GM19395 (cell line): Measurements from ENCODE around the gene TAF8.

Source experiments
- ATAC-seq: cut with Tn5 transposase; IDR thresholded peaks from one replicate; pipeline ENCODE4 v1.9.1; 2021; ENCODE audit warnings: mild to moderate bottlenecking, moderate library complexity; ENCODE audit not compliant: unreplicated experiment

The TAF8 gene

DNA sequence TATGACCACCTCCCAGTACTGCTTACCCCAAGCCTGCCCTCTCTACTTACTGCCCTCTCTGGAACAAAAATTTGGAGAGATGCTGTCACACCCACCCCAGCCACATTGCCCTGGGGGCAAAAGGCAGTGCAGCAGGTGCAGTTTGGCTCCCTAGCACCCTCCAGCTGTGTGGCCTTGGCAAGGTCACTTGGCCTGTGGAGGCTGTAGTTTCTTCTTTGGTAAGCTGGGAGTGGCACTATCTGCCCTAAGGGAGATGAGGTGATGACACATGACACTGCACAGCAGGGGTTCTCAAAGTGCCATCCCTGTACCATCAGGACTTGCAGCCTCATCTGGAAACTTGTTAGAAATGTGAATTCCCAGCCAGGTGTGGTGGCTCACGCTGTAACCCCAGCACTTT is 44.8 kb downstream of the TAF8 start:
- no peak for ATAC-seq

DNA sequence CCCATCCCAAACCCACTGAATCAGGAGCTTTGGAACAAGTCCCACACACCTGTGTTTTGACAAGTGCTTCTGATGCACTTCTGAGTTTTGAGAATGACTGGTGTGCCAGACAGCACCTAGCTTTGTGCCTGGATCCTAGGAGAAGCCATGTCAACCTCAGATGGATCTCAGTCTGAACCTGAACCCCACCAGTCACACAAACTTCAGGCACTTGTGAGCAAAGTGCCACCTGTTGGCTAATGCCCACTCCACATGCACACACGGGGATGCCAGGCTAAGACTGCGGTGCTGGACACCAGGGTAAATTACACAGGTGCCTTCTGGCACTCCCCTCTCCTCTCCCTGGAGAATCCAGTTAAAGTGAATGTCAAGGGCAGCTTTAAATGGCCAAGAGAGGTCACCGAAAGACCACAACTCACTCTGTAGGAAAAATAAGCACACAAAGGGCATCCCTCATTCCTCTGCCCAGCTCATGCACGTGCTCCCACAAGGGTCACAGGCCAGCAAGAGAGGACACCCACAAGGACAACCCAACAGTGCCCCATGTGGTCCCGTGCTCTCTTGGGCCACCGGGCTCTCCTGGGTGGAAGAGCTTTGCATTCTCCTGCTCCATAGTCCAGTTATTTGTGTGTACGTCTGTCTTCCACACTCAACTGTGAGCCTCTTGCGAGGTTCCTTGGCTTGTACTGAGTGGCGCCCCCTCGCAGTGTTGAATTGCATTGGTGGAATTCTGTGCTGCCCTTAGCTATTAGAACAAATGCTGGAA is 45.6 kb downstream of the TAF8 start:
- no peak for ATAC-seq

DNA sequence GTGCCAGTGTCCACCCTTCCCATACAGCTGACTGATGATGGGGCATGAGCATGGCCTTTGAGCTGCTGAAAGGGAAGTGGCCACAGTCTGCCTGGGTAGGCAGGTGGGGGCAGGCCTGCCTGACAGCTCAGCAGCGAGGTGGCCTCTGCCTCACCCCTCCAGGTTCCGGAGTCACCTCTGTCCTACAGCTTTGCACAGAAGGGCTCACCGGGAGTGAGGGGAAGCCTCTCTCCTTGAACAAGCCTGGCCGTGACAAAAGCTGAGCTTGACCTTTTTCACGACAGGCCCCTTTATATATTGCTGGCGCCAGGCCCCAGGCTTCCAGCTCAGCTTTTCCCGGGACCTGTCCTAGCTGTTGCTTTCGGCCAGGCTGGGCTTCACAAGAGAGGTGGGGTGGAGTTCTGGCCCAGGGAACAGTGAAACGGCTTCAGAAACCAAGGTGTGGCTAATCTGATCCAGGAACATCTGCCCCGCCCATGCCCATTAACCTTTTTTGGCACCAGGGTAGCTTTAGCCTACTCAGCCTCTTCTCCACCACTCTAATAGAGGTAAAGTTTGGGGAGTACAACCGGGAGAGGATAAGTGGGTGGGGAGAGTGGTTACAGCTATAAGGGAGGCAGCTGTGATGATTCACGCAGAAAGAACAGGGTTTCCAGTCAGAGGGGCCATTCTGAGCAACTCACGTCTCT is 49.2 kb downstream of the TAF8 start:
- no peak for ATAC-seq

DNA sequence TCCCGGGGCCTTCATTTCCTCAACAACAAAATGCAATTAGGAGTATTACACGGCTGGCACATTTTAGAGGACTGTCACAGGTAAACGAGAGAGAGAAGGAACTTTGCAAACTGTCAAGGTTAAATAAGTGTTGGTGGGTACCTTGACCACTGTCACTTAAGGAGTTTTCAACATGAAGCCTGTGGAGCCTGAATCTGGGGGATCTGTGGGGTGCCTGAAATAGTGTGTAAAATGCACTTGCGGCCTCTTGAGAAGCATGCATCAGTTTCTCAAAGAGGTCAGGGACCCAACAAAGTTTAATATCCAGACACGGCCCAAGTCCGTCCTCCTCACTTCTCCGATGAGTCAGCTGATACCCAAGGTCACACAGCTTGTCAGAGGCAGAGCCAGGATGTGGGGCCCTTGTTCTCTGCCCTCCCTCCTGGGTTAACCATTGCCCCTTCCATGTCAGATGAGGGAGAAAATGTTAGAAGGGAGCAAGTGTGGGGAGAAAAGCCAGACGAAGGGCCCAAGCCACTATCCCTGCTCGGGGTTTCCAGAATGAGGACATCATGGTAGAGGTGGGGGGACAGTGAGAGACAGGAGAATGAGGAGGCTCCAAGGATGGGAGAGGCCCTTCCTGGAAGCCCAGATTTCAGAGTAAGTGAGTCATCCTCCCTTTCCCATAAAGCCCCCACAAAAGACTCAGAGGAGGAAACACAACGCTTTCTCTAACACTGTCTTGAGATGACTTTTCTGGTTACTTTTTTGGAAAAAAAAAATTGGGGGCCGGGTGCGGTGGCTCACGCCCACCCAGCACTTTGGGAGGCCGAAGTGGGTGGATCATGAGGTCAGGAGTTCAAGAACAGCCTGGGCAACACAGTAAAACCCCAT is 49.9 kb downstream of the TAF8 start:
- no peak for ATAC-seq

DNA sequence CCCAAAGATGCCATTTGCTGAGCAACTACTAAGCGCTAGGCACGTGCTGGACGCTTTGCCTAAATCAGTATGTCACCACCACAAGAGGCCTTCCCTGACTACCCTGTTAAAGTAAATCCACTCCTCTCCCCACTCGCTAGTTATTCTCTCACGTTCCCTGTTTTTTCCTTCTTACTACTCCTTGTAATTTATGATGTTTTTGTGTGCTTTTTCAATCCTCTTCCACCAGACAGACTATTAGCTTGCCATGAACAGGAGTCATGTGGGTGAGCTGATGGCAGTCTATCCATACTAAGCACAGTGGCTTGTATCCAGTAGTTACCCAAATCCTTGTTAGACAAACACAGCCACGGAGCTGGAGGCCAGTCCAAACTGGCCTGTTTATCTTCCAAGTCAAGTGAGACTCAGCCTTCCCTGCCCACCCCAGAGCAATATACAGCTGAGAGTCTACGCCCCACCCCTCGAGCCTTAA is 50.9 kb downstream of the TAF8 start:
- no peak for ATAC-seq

DNA sequence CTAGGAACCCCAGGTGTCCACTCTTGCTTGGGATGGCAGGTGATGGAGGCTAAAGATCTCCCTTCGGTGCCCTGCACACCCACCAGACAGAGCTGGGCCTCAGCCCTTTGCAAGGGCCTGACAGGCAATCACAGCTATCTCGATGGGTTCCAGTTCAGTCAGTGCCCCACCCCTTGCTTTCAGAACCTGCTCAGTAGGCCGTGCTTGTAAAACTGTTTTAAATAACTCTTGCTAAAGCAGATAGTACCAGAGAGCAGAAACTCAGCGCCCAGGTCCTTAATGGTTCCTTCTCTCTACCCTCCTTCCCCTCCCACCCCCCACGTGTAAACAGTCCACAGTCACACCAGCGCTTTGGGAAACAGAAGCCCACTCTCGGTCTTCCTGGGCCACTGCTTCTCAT is 52.9 kb downstream of the TAF8 start:
- no peak for ATAC-seq

DNA sequence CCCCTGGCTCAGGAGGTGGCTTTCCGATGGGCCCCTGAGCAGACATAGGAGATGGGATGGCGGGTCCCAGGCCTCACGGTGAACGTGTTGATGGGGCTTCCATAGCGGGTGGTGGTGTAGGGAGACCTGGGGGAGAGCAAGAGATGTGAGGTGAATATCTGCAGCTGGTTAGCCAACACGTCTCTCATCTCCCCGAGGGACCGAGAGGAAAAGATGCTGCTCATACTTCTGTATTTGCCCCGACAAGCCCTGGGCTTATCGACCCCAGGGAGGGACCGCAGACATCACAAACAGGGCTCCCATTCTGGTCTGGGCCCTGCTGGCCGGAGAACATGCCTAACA is 53.4 kb downstream of the TAF8 start:
- ATAC-seq = no peak

DNA sequence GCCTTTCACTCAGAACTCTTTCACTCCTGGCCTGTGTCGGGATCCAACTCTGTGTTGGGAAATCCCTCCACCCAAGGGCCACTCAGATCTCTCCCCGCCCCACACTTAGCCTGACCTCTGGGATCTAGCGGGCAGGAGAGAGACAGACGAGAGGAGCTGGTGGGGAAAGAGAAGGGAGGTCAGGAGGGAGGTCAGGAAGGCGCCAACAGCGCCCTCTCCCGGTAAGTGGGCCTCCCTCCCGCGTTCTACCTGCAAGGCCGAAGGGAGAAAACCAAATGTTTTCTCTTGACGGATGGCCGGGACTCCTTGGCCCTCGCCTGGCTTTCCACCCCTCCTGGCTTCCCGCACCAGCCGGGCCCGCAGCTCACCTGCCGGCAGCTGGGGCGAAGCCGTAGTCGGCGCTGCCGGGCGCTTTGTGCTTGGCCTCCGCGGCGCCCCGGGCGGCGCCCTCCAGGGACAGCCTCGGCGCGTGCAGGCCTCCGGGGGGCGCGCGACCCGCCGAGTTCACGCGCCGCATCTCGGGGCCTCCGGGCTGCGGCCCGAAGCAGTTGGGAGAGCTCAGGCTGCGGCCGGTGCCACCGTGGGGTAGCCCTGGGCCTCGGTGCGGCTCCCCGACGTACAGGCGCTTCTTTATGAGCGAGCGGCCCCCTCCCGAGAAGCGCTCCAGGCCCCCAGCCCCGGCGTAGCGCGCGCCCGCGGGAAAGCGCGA is 53.9 kb downstream of the TAF8 start:
- ATAC-seq = peak; percentile 69

DNA sequence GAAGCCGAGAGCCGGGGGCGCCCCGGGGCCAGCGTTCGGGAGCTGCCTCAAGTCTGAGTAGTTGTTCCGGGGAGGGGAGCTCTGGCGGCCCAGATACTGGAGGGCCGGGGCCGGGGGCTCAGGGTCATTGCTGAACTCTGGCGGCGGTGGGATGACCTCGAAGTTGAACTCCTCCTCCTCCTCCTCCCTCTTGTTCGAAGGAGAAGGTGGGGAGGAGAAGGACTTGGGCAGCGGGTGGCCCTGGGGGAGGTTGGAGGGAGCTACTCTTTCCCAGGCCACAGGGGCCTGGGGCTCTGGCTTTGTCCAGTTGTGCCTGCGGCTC is 54.4 kb downstream of the TAF8 start:
- no peak for ATAC-seq

DNA sequence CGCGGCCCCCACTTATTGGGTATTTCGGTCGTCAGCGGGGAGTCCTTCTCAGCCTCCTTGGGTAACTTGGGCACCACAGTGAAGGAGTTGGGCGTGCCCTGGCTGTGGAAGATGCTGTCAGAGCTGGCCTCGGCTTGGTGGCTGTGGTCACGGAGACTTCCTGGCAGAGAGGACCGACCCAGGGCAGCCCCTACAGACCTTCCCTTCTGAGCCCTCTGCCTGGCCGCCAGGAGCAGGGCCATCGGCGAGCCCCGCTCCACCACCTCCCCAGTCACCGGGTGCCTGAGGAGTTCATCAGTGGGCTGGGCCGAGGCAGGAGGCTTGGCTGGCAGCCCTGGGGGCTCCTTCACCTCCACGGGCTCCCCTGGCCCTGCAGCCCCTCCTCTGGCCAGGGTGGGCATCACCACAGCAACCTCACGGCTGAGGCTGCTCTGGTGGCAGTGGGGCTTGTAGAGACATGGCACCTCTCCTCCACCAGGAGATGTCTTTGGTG is 54.9 kb downstream of the TAF8 start:
- ATAC-seq = no peak

DNA sequence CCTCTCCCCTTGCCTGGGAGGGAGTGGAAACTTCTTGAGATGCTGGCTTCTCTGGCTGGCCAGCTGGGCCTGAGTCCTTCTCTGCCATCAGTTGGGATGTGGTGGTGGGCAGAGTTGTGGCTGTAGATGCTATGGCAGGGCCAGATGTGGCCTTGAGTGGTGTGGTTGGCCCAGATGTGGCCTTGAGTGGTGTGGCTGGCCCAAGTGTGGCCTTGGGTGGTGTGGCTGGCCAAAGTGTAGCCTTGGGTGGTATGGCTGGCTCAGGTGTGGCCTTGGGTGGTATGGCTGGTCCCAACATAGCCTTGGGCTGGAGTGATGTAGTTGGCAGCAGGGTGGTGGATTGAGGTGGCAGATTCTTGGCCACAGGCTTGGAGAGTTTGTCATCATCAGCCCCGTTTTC is 55.4 kb downstream of the TAF8 start:
- ATAC-seq = no peak

DNA sequence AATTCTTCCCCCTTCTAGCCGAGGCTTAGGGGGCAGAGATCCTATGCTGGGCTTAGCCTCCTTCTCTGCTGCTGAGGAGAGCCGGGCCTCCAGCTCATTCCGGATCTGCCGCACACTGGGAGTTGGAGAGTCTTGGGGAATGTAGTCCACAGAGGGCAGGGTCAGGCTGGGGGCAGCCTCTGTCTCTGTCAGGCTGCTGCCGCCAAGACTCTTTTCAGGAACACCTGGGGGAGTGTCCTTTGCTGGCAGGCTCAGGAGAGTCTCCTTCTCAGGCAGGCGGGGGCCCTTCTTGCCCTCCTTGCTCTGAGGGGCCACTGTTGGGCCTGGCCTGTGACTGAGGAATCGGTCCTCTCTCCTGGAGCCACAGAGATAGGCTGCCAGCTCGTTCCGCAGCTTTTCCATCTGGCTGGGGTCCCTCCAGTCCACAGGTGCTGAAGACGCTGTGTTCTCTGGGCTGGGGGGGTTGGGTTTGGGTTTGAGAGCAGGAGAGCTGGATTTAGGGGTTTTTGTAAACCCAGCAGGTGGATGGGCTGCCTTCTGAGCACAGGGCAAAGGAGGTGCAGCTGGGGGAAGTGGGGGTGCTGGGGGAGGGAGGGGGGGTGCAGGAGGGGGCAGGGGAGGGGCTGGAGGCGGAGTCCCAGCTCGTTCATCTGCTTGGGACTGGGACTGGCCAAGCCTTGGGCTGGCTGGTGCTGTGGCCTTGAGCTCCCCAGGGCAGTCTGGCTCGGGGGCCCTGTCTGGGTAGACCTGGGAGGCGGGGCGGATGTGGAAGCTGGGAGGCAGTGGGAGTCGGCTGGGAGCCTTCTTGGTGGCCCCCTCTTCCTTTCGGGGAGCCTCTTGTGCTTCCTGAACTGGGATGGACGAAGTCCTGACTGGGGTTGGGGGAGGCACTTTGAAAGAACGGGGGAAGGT is 56.0 kb downstream of the TAF8 start:
- ATAC-seq = no peak

DNA sequence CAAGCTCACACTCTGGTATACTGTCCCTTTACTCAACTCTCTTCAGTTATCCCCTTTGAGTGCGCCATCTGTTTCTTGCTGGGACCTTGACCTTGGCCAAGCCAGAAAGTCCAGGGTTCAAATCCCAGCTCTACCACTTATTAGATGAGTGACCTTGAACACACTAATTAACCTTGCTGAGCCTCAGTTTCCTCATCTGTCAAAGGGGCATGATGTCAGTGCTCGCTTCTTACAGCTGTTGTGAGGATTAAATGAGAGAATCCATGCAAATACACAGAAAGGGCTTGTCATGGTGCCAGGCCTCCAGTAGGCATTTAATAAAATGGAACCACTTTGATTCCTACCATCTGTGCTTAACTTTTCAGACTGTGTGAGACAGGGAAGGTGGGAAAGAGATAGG is 57.7 kb downstream of the TAF8 start:
- ATAC-seq = no peak

DNA sequence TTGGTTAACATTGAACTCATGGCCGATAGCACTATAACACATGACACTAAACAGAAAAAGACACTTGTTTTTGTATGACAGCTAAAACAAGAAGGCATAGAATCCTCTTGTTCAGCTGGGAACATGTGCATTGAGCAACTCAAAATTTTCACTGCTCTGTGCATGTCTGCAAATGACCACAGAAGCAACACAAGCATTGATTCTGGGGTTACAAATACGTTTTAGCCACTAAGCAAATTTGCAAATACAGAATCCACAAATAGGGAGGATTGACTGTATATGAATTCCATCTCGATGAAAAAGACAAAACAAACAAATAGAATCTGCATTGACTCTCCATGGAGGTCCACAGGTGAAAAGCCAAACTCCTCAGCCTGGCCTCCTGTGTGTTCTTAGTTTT is 60.4 kb downstream of the TAF8 start:
- no peak for ATAC-seq

DNA sequence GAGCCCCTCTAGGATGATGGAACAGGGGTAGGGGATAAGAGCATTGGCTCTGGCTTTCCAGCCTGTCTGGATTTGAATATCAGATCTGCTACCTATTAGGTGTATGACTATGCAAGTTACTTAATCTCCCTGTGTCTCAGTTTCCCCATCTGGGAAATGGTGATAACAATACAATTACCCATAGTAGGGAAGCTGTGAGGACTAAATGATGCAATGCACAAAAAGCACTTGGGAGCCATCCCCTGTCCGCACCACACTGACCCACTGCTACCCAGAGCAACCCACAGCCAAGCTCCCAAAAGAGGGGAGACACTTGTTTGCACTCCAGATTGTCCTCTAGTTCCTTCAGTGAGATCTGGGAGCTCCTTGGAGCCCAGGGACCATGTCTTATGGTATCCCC is 62.0 kb downstream of the TAF8 start:
- ATAC-seq = no peak

DNA sequence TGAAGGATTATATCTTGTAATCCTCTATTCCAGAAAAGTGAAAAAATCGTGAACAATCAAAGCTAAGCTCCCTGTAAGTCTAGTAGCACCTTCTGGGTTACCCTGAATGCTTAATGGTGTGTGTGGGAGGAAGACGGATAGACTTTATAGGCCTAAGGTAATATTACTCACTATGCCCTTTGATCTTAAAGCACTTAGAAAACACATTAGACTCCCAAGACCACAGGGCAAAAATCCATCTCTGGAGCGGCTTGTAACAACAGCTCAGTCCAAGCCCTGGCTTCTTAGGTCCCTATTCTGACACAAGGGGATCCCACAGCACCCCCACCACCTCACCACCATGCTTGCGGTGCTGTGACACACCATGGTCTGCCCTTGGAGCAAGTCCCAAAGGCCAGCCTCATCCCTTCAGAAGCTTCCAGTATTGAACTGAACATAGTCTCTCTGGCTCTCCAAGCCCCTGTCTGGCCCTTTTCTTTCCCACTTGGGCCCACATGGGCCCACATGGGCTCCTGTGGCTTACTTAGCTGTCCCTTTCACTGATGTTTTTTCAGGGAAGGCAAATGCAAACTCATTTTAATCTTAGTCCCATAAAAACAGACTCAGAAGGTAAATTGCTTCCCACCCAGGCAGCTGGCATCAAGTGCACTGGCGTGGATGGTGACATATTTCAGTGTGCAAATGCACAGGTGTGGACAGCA is 63.8 kb downstream of the TAF8 start:
- no peak for ATAC-seq

DNA sequence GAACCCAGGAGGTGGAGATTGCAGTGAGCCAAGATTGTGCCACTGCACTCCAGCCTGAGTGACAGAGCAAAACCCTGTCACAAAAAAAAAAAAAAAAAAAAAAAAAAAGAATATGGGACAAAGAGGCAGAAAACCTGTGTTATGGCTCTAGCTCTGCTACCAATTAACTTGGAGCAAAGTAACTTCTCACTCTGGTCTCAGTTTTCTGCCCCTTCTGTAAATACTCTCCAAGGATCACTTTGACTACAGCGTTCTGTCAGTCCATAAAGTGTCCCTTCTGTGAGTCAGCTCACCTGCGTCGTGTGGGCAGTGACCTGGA is 67.5 kb downstream of the TAF8 start:
- no peak for ATAC-seq

DNA sequence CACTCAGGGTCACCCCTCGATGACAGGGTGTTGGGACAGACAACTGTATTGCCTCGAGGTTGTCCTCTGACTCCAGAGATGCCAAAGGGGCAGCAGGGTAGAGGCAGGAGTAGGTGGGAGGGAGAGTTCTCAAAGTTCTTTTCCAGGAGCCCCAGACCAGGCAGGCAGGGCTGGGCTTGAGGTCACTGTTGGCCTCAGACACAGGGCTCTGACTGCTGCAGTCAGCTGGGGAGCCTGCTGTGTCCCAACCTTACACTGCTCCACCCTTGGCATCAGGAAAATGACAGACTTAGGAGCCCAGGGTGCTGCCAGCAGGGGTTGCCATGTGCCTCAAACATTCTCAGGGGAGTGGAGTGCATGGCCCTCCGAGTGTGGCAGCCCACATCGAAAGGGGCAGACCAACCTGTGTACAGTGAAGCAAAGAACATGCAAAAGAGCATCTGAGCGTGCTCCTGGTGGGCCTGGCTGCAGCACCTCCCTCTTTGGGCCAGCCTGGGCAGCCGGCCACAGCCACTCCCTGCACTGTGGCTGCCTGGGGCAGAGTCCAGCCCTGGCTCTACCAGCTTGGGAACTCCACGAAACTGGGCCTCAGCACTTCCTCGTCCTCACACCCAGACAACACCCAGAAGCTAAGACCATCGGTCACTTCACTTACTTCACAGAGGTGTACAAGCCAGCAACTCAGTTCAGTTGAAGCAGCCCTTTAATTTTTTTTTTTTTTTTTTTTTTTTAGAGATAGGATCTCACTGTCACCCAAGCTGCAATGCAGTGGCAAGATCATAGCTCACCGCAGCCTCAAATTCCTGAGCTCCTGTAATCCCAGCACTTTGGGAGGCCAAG is 68.1 kb downstream of the TAF8 start:
- no peak for ATAC-seq
